HG03378 (cell line): Measurements from ENCODE around the gene EEF1E1.

ENCODE experiments used
- ATAC-seq: cut with Tn5 transposase; IDR thresholded peaks from one replicate; pipeline ENCODE4 v1.9.1; 2021; ENCODE audit warnings: mild to moderate bottlenecking, moderate library complexity; ENCODE audit not compliant: unreplicated experiment

Gene EEF1E1

DNA sequence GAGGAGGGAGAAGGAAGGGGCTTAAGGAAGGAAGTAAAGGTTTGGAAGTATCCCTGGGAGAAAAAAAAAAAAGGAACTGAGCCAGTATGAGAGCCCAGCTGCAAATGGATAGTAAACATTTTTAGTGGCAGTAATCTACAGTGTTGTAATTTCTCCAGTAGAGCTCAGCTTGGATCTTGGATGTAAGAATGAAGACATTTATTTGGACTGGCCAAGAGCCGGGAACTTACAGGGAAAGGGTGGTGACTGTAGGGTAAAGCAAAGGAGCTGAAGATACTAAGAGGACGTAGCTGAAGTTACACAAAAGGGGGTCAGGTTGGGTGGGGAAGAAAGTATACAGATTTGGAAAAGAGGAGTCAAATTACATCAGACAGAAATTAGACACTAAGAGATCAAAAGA lies 13.5 kb downstream of the EEF1E1 start:
- ATAC-seq: no peak

GRCh38 chr6:8087870-8088754 lies 14.2 kb downstream of the EEF1E1 start:
- no peak for ATAC-seq

GRCh38 chr6:8086755-8087306 lies 15.5 kb downstream of the EEF1E1 start:
- no peak for ATAC-seq

GRCh38 chr6:8085053-8085511 lies 17.3 kb downstream of the EEF1E1 start:
- ATAC-seq: no peak

DNA sequence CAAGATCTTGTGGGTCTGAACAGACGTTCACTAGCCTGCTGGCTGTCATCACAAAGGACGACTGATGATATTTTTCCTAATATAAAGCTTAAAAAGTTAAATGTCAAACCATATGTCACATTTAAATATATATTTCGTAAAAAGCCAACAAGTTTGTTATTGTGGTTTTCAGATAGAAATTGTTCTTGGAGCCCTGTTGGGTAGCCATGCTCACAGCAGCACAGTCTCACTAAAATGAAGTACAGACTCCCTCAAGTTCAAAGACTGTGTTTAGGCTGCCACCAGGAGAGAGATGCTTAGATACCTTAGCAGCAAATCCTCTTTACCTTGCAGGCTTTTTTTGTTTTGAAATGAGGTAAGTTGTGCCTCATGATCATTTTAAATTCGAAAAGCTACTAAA lies 17.8 kb downstream of the EEF1E1 start:
- no peak for ATAC-seq

DNA sequence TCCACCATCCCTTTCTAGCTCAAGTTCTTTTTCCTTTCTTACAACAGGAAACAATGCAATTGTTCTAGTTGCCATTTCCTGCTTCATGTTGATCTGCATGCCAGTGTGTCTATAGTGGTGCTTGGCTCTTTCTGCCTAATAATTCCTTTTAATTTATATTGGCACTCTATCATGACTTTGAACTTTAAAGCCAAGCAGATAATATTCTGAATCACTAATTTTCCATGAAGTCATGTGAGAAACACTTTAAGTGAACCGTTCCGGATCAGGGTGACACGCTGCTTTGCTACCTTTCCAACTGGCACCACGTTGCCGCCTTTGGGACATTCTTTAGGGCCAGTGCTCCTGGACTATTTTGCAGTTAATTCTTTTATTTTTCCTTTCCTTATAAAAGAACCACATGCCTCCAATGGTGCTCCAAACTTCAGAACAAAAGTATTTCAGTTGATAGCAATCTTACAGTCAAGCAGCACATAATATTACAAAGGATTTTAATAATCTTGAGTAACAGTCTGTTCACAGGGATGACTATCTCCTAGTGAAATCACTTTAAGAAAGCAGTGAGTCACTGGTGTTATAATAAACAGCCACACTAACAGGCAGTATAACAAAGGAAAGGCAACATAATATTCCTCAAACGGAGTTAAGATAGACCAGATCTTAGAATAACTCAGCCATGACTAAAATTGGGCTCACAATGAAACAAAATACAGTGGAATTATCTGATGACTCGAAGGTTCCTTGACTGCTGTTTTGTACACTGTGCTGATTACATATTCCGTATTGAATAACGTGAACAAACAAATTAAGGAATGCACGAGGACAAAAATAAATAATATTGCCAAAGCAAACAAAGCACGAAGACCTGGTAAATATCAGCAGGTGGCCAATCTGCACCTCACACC lies 19.1 kb downstream of the EEF1E1 start:
- no peak for ATAC-seq

DNA sequence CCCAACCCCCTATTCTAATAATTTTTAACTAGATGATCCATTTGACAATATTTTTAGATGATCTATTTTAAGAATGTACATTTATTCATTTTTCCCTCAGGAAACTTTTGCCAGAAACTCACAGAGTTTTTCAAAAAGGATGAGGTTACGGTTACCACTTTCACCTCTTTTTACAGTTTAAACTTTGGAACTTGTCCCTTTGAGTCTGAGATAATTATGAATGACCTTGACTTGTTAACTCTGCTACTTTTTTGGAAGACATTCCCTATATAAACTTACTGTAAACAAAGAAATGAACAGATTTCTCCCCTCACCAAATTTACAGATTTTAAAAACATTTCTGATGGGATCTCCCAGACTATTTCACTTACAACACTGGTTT lies 19.8 kb downstream of the EEF1E1 start:
- no peak for ATAC-seq

- ATAC-seq: no peak
These were observed 21.8 kb downstream of the EEF1E1 start for GRCh38 chr6:8080362-8081151.

DNA sequence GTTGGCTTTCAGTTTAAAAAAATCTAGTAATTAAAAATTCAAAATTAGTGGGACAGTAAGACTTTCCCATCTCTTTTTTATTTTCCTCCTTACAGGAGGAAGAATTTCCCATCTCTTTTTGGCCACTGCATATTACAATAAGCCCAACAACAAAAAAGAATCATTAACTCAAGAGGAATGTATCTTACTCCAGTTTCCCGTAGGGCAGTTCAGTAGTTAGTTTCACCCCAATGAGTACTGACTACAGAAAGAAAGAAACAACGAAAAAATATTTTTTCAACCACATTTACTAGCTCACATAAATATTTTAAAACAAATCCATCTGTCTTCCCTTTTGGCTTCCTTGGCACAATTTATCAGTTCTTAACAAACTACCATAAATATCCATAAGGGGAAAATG lies 23.2 kb downstream of the EEF1E1 start:
- ATAC-seq: no peak

- ATAC-seq: no peak
These were observed 24.4 kb downstream of the EEF1E1 start for GRCh38 chr6:8077991-8078390.

GRCh38 chr6:8075704-8076103 lies 26.6 kb downstream of the EEF1E1 start:
- ATAC-seq: no peak

- ATAC-seq: no peak
These were observed 27.2 kb downstream of the EEF1E1 start for GRCh38 chr6:8075185-8075584.

- no peak for ATAC-seq
These were observed 28.1 kb downstream of the EEF1E1 start for GRCh38 chr6:8074213-8074612.

GRCh38 chr6:8073758-8074157 lies 28.6 kb downstream of the EEF1E1 start:
- ATAC-seq: no peak

- no peak for ATAC-seq
These were observed 31.6 kb downstream of the EEF1E1 start for GRCh38 chr6:8070718-8071117.

DNA sequence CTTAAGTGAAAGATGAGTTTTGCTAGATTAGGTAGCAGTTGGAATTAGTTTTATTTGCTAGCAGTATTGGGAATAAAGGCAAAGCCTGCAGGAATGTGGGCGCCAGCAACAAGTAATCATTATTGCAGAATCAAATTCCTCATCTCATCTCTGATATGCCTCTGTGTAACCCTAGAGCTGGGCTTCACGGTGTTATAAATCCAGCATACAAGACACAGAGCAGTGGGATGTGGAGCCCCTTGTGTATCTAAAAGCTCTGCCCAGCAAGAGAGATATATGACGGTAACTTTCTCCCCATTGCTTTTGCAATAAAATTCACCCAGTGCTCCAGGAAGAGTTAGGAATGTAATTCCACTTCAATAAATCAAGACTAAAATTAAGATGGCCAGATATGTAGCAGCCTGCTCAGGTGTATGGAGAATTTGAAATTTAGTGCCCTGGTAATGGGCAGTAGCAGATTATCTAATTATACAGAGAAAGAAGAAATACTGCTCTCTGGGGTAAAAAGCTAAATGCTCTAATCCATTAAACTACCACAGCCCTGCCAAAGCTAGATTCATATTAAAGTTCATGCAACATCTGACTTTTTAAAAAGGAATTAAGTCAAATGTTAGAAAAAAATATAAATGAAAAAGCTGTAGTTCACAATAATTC lies 32.6 kb downstream of the EEF1E1 start:
- ATAC-seq: no peak

- no peak for ATAC-seq
These were observed 33.2 kb downstream of the EEF1E1 start for GRCh38 chr6:8069151-8069550.

GRCh38 chr6:8066108-8066507 lies 36.2 kb downstream of the EEF1E1 start:
- no peak for ATAC-seq

DNA sequence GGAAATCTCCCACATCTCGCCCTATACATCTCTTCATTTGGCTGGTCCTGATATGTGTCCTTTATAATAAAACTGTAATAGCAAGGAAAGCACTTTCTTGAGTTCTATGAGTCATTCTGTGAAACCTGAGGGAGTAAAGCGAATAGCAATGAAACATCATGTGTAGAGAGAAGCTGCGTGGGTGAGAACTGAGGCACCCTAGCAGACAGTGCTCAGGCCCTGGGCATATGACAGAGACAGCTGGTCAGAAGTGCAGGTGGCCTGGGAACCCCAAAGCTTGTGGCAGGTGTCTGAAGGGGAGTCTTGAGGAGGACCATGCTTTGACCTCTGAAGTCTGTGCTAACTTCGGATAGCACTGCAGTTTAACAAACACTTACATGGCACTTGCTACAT lies 36.8 kb downstream of the EEF1E1 start:
- ATAC-seq: peak; percentile 59
